Karpas-422 (cell line): ENCODE measurements around the gene BRS3. TPM values are rescaled to one million over a fixed set of nuclear protein-coding genes. Genes with fewer than 3 reads are reported as not detected.

Experiments
- DNase-seq: peaks from one replicate; pipeline ENCODE4 v3.0.0-alpha.2; 2015
- H2AFZ ChIP-seq: fragments of 200-600 bp; sonication (generic); 2 replicates; pipeline ENCODE4 v1.6.1; 2014; ENCODE audit warnings: antibody characterized with exemption, low read length, mixed read lengths
- H3K27ac ChIP-seq: fragments of 200-600 bp; sonication (generic); 2 replicates; pipeline ENCODE4 v1.5.1; 2014; ENCODE audit warnings: mild to moderate bottlenecking, low read length, moderate library complexity
- H3K27me3 ChIP-seq: fragments of 200-600 bp; sonication (generic); 2 replicates; pipeline ENCODE4 v1.6.1; 2014; ENCODE audit warnings: low read length, mixed read lengths
- H3K36me3 ChIP-seq: fragments of 200-600 bp; sonication (generic); 2 replicates; pipeline ENCODE4 v1.6.1; 2014; ENCODE audit warnings: low read length, mixed read lengths; ENCODE audit not compliant: insufficient read depth
- H3K4me1 ChIP-seq: fragments of 200-600 bp; sonication (generic); 2 replicates; pipeline ENCODE4 v1.6.1; 2014; ENCODE audit warnings: mild to moderate bottlenecking, low read length, mixed read lengths
- H3K4me2 ChIP-seq: fragments of 200-600 bp; sonication (generic); 2 replicates; pipeline ENCODE4 v1.6.1; 2014; ENCODE audit warnings: low read length, low read depth, mild to moderate bottlenecking; ENCODE audit not compliant: poor library complexity, severe bottlenecking
- H3K4me3 ChIP-seq: fragments of 200-600 bp; sonication (generic); 2 replicates; pipeline ENCODE4 v1.5.1; 2014; ENCODE audit warnings: mild to moderate bottlenecking, antibody characterized with exemption, low read length, mixed read lengths
- H3K79me2 ChIP-seq: fragments of 200-600 bp; sonication (generic); 2 replicates; pipeline ENCODE4 v1.6.1; 2014; ENCODE audit warnings: mild to moderate bottlenecking, low read length, mixed read lengths
- H3K9ac ChIP-seq: fragments of 200-600 bp; sonication (generic); 2 replicates; pipeline ENCODE4 v1.6.0; 2014; ENCODE audit warnings: low read length
- H3K9me2 ChIP-seq: fragments of 200-600 bp; sonication (generic), shearing (Covaris generic); replicated peaks from 2 replicates; pipeline ENCODE4 v1.6.0; 2014; ENCODE audit warnings: mild to moderate bottlenecking, low read length, moderate library complexity; ENCODE audit not compliant: insufficient read depth
- H3K9me3 ChIP-seq: fragments of 300-700, 200-600 bp; sonication (generic); 2 replicates; pipeline ENCODE4 v1.6.1; 2014; ENCODE audit warnings: low read length, mixed read lengths
- H4K20me1 ChIP-seq: fragments of 200-600 bp; sonication (generic); 2 replicates; pipeline ENCODE4 v1.6.1; 2014; ENCODE audit warnings: mild to moderate bottlenecking, antibody characterized with exemption, low read length, low read depth; ENCODE audit not compliant: insufficient read depth
- total RNA-seq: library from RNA; depleted of rRNA; stranded (reverse); fragments of >200 nt; shearing (Covaris generic); gene quantifications from 2 replicates; pipeline ENCODE4 v1.2.3, GENCODE V29; 2014; ENCODE audit warnings: low replicate concordance

Gene BRS3
- total RNA-seq, 1 experiment from 2014 or later = not detected

- peaks cover 21% of the 10 kb centered on the region for H3K4me1 ChIP-seq
- peaks cover 26% of the 10 kb centered on the region for H3K79me2 ChIP-seq
- H3K9me3 ChIP-seq = no peaks in the 10 kb centered on the region
- H2AFZ ChIP-seq = 0 out of 2 replicates have a peak overlapping the region, but pooled peaks have one; percentile 28
- H3K9ac ChIP-seq = peak overlapping the region; percentile 87
- peak overlapping the region; percentile 68 for H3K27ac ChIP-seq
- H3K27me3 ChIP-seq = 0 out of 2 replicates have a peak, but pooled peaks cover 2% of the 10 kb centered on the region
- DNase-seq = peak; percentile 35
- no peaks in the 10 kb centered on the region for H3K9me2 ChIP-seq
- H4K20me1 ChIP-seq = no peaks in the 10 kb centered on the region
- peaks cover 16% of the 10 kb centered on the region; the same call in 1 of the 2 replicates for H3K36me3 ChIP-seq
- H3K4me3 ChIP-seq = peak overlapping the region; percentile 68
- H3K4me2 ChIP-seq = peak overlapping the region; percentile 70
These were observed 8.5 kb downstream of the BRS3 start for GRCh38 chrX:136496186-136496763.

- Histone ChIP-seq H3K9me2 (no peaks in the 10 kb centered on the region), H3K9me3 (no peaks in the 10 kb centered on the region), H4K20me1 (no peaks in the 10 kb centered on the region), H3K4me1 (peaks cover 21% of the 10 kb centered on the region), H3K79me2 (peaks cover 26% of the 10 kb centered on the region), H3K36me3 (peaks cover 16% of the 10 kb centered on the region; the same call in 1 of the 2 replicates), H3K27ac (peak overlapping the region; percentile 71), H3K4me2 (peak overlapping the region; percentile 70), H3K4me3 (peak overlapping the region; percentile 77), H3K27me3 (0 out of 2 replicates have a peak, but pooled peaks cover 2% of the 10 kb centered on the region), H2AFZ (0 out of 2 replicates have a peak overlapping the region, but pooled peaks have one; percentile 28), H3K9ac (peak overlapping the region; percentile 87)
- DNase-seq = peak; percentile 94
These were observed 9.2 kb downstream of the BRS3 start for GRCh38 chrX:136496764-136497555.

DNA sequence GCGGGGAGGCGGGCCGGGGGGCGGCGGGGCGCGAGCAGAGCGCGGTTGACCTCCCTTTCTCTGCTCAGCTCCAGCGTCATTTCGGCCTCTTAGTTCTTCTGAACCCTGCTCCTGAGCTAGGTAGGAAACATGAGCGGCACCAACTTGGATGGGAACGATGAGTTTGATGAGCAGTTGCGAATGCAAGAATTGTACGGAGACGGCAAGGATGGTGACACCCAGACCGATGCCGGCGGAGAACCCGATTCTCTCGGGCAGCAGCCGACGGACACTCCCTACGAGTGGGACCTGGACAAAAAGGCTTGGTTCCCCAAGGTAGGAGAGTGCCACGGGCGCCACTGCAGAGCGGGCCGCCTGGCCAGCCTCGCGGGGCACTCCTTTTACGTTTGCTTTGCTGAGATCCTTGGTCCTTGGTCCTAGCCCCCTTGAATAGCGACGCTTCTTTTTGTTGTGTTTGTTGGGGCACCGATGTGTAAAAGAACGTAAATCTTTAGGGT is 9.9 kb downstream of the BRS3 start, which contains the start of gene HTATSF1:
TSS of gene HTATSF1 (plus strand) at position 37 of the 497 bp plus-strand sequence. CDS start at position 130, 93 bp downstream.
- H4K20me1 ChIP-seq = no peaks in the 10 kb centered on the region
- peaks cover 21% of the 10 kb centered on the region for H3K4me1 ChIP-seq
- peak within 1 kb of the TSS; percentile 77 for H3K4me3 ChIP-seq
- peak within 1 kb of the TSS; percentile 70 for H3K4me2 ChIP-seq
- peaks cover 26% of the 10 kb centered on the region for H3K79me2 ChIP-seq
- H3K27me3 ChIP-seq = no peaks in the 10 kb centered on the region
- no peaks in the 10 kb centered on the region for H3K9me3 ChIP-seq
- H3K27ac ChIP-seq = peak within 1 kb of the TSS; percentile 71
- DNase-seq = peak; percentile 57
- H3K36me3 ChIP-seq = peaks cover 16% of the 10 kb centered on the region; the same call in 1 of the 2 replicates
- peak within 1 kb of the TSS; percentile 87 for H3K9ac ChIP-seq
- H3K9me2 ChIP-seq = no peaks in the 10 kb centered on the region
- 0 out of 2 replicates have a peak within 1 kb of the TSS, but pooled peaks have one; percentile 64 for H2AFZ ChIP-seq

- Histone ChIP-seq H2AFZ (no peak overlapping the region), H3K9ac (no peak overlapping the region), H3K9me2 (no peaks in the 10 kb centered on the region), H3K27me3 (no peaks in the 10 kb centered on the region), H4K20me1 (no peaks in the 10 kb centered on the region), H3K79me2 (no peaks in the 10 kb centered on the region), H3K27ac (no peak overlapping the region), H3K9me3 (no peaks in the 10 kb centered on the region), H3K36me3 (no peaks in the 10 kb centered on the region), H3K4me1 (no peaks in the 10 kb centered on the region), H3K4me3 (no peak overlapping the region), H3K4me2 (no peak overlapping the region)
- DNase-seq = no peak
These were observed 31.3 kb downstream of the BRS3 start for GRCh38 chrX:136519069-136519468.

DNA sequence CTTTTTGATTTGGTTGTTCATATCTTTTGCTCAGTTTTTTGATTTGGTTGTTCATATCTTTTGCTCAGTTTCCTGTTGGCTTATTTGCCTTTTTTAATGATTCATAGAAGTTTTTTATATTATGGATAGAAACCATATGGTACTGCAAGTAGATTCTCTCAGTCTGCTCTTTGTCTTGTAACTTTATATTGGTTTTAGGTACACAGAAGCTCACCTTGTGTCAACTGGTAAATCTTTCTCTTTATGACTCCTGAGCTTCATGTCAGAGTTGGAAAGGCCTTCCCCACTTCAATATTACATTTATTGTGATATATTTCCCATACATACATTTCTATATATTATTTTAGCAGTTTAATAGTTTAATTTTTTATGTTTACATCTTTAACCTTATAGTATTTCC is 36.0 kb downstream of the BRS3 start:
- no peak overlapping the region for H2AFZ ChIP-seq
- no peaks in the 10 kb centered on the region for H3K27me3 ChIP-seq
- no peak overlapping the region for H3K27ac ChIP-seq
- no peak overlapping the region for H3K4me3 ChIP-seq
- no peaks in the 10 kb centered on the region for H3K9me2 ChIP-seq
- H3K4me1 ChIP-seq = no peaks in the 10 kb centered on the region
- no peaks in the 10 kb centered on the region for H3K36me3 ChIP-seq
- H3K9ac ChIP-seq = no peak overlapping the region
- no peaks in the 10 kb centered on the region for H4K20me1 ChIP-seq
- H3K4me2 ChIP-seq = no peak overlapping the region
- H3K79me2 ChIP-seq = no peaks in the 10 kb centered on the region
- no peak for DNase-seq
- no peaks in the 10 kb centered on the region for H3K9me3 ChIP-seq

- H3K4me3 ChIP-seq = no peak overlapping the region
- H3K4me2 ChIP-seq = no peak overlapping the region
- H3K9me3 ChIP-seq = no peaks in the 10 kb centered on the region
- no peaks in the 10 kb centered on the region for H3K9me2 ChIP-seq
- no peak overlapping the region for H3K9ac ChIP-seq
- H2AFZ ChIP-seq = no peak overlapping the region
- H4K20me1 ChIP-seq = no peaks in the 10 kb centered on the region
- H3K36me3 ChIP-seq = no peaks in the 10 kb centered on the region
- H3K79me2 ChIP-seq = no peaks in the 10 kb centered on the region
- no peak for DNase-seq
- no peaks in the 10 kb centered on the region for H3K27me3 ChIP-seq
- no peak overlapping the region for H3K27ac ChIP-seq
- H3K4me1 ChIP-seq = no peaks in the 10 kb centered on the region
These were observed 38.2 kb downstream of the BRS3 start for GRCh38 chrX:136525738-136526606.

DNA sequence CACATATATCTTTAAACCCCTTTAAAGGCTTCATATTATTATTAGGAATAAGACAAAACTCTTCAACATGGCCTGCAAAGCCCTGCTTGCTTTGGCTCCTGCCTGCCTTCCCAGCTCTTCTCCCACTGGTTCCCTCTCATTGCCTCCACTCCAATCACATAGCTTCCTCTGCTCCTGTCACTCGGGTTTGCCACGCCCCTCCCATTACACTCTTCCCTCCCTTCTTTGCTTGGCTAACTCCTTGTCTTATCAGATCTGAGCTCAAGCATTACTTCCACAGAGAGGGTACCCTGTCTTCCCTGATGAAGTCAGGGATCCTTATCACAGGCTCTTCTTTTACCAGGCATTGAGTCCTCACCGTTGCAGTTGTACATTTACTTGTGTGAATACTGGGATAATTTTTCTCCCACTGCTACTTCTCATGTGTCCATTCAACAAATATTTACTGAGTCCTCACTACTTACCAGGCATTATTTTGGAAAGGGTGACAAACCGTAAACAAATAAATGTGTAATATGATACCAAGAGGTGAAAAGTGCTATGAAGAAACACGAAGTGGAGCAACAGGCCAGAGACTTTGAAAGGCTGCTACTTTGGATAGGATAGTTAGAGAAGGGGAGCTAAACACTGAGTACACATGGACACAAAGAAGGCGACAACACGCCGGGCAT is 41.0 kb downstream of the BRS3 start:
- H3K9me3 ChIP-seq = no peaks in the 10 kb centered on the region
- no peak overlapping the region for H3K27ac ChIP-seq
- H3K4me1 ChIP-seq = no peaks in the 10 kb centered on the region
- H3K79me2 ChIP-seq = no peaks in the 10 kb centered on the region
- H4K20me1 ChIP-seq = no peaks in the 10 kb centered on the region
- H3K9me2 ChIP-seq = no peaks in the 10 kb centered on the region
- no peak for DNase-seq
- no peak overlapping the region for H3K4me2 ChIP-seq
- no peaks in the 10 kb centered on the region for H3K27me3 ChIP-seq
- no peaks in the 10 kb centered on the region for H3K36me3 ChIP-seq
- no peak overlapping the region for H3K9ac ChIP-seq
- H2AFZ ChIP-seq = no peak overlapping the region
- H3K4me3 ChIP-seq = no peak overlapping the region
